K562 (cell line): Measurements from ENCODE around the gene VDAC1. TPM values are rescaled to one million over a fixed set of nuclear protein-coding genes. Genes with fewer than 3 reads are reported as not detected.

ENCODE experiments used
- ATAC-seq: fragments of 200-7000 bp; cut with Tn5 transposase; 3 replicates; pipeline ENCODE4 v1.9.1; 2020; ENCODE audit warnings: moderate library complexity
- BruUV-seq: library from RNA; stranded (reverse); fragments of 400-500 nt; replicated peaks from 2 replicates; lab custom pipeline; 2021; lab: Mats Ljungman, UMichigan
- CTCF ChIA-PET: fragments of 300-600 bp; formaldehyde crosslinking; extraction: SDS; loops from one replicate; lab custom pipeline; 2021; ENCODE audit warnings: low intra/inter-chr PET ratio; lab: Yijun Ruan, JAX
- POLR2A ChIA-PET: fragments of 300-600, 350-650 bp; sonication (Branson Sonifier 250); formaldehyde crosslinking; extraction: SDS; loops from one replicate; lab custom pipeline; 2021; ENCODE audit warnings: antibody characterized with exemption, inconsistent platforms; lab: Yijun Ruan, JAX
- DNase-seq, 4 experiments: peaks; one replicate each; pipeline versions ENCODE4 v3.0.0 to v3.0.0-alpha.2; 2011 to 2018; ENCODE audit warnings: low spot score in 3 of 4, mixed read lengths in 3 of 4; ENCODE audit errors: extremely low read depth in 1 of 4
- FAIRE-seq: peaks from 2 replicates; lab custom pipeline; 2011; peaks lifted over from hg19 to GRCh38; lab: Jason Lieb, UNC
- H2AFZ ChIP-seq: 2 replicates; pipeline ENCODE4 v1.6.0; 2011; ENCODE audit warnings: low read depth, low read length, control low read depth, inconsistent platforms
- H3K27ac ChIP-seq: fragments of 200-600 bp; 3 replicates; pipeline ENCODE4 v1.8.0; 2011; ENCODE audit warnings: low read depth, mild to moderate bottlenecking, control low read depth, inconsistent platforms, low read length, moderate library complexity, mixed read lengths; ENCODE audit errors: extremely low read depth
- H3K27me3 ChIP-seq, 2 experiments: fragments of 300-600 bp in 1 of 2; 2 replicates in 1 of 2; 3 replicates in 1 of 2; pipeline versions ENCODE4 v1.6.0 to v1.8.0; 2011; ENCODE audit warnings: inconsistent platforms in 2 of 2, low read length in 2 of 2, mild to moderate bottlenecking in 1 of 2, mixed read lengths in 1 of 2, moderate library complexity in 1 of 2; ENCODE audit not compliant: control insufficient read depth in 2 of 2, insufficient read depth in 2 of 2
- H3K36me3 ChIP-seq: fragments of 300-600 bp; 3 replicates; pipeline ENCODE4 v1.8.0; 2011; ENCODE audit warnings: mild to moderate bottlenecking, low read length, inconsistent platforms; ENCODE audit not compliant: control insufficient read depth, insufficient read depth
- H3K4me1 ChIP-seq, 2 experiments: fragments of 200-600 bp in 1 of 2; replicated peaks in 1 of 2; 2 replicates in 1 of 2; 3 replicates in 1 of 2; pipeline versions ENCODE4 v1.5.1 to v1.8.0; 2011; ENCODE audit warnings: inconsistent platforms in 2 of 2, low read length in 2 of 2, mild to moderate bottlenecking in 1 of 2, mixed read lengths in 1 of 2, moderate library complexity in 1 of 2; ENCODE audit not compliant: control insufficient read depth in 2 of 2, insufficient read depth in 2 of 2
- H3K4me2 ChIP-seq: 2 replicates; pipeline ENCODE4 v1.6.1; 2011; ENCODE audit warnings: low read length, control low read depth, inconsistent platforms, mixed read lengths; ENCODE audit not compliant: insufficient read depth
- H3K4me3 ChIP-seq: fragments of 200-600 bp; sonication (generic), shearing (Covaris generic); 2 replicates; pipeline ENCODE4 v1.5.1; 2016; ENCODE audit warnings: control low read depth, inconsistent platforms
- H3K79me2 ChIP-seq: fragments of 200-600 bp; 3 replicates; pipeline ENCODE4 v1.8.0; 2011; ENCODE audit warnings: low read length, inconsistent platforms; ENCODE audit not compliant: control insufficient read depth, insufficient read depth
- H3K9ac ChIP-seq, 2 experiments: 2 replicates each; pipeline versions ENCODE4 v1.6.0 to v1.6.1; 2011; ENCODE audit warnings: low read depth in 2 of 2, low read length in 2 of 2, control low read depth in 1 of 2, inconsistent platforms in 1 of 2, mild to moderate bottlenecking in 1 of 2, mixed read lengths in 1 of 2; ENCODE audit not compliant: insufficient read depth in 1 of 2
- H3K9me1 ChIP-seq: one replicate; pipeline ENCODE4 v1.6.0; 2011; ENCODE audit warnings: inconsistent platforms, mild to moderate bottlenecking, low read length, moderate library complexity; ENCODE audit not compliant: control insufficient read depth, insufficient read depth
- H3K9me3 ChIP-seq: replicated peaks from 2 replicates; pipeline ENCODE4 v1.5.1; 2011; ENCODE audit warnings: low read depth, low read length, inconsistent platforms; ENCODE audit not compliant: control insufficient read depth, insufficient read depth
- H4K20me1 ChIP-seq: replicated peaks from 2 replicates; pipeline ENCODE4 v1.6.1; 2011; ENCODE audit warnings: low read length, inconsistent platforms, mixed read lengths; ENCODE audit not compliant: control insufficient read depth, insufficient read depth
- AFF1 ChIP-seq, 2 experiments: fragments of 450-650 bp; IDR thresholded peaks; 2 replicates each; pipeline ENCODE4 v1.6.1; 2018; ENCODE audit warnings: mild to moderate bottlenecking in 2 of 2, low read depth in 1 of 2; ENCODE audit not compliant: partially characterized antibody in 2 of 2
- ARNT ChIP-seq, 2 experiments: fragments of 450-650 bp; IDR thresholded peaks; 2 replicates each; pipeline ENCODE4 v1.6.1; 2016; ENCODE audit warnings: mild to moderate bottlenecking in 1 of 2
- CHD2 ChIP-seq: IDR thresholded peaks from 2 replicates; pipeline ENCODE4 v1.6.1; 2011; ENCODE audit warnings: low read depth, low read length
- CXXC5 ChIP-seq: fragments of 250-450 bp; sonication (Bioruptor Pico); IDR thresholded peaks from 2 replicates; pipeline ENCODE4 v1.8.0; 2022; ENCODE audit warnings: inconsistent platforms, mild to moderate bottlenecking, moderate library complexity
- E2F1 ChIP-seq: sonication (generic); formaldehyde crosslinking; IDR thresholded peaks from 2 replicates; pipeline ENCODE4 v1.8.1; 2023; ENCODE audit warnings: mild to moderate bottlenecking, missing genetic modification reagents, moderate library complexity
- EHMT2 ChIP-seq: fragments of 450-650 bp; IDR thresholded peaks from 2 replicates; pipeline ENCODE4 v1.6.1; 2018; ENCODE audit warnings: antibody characterized with exemption
- EP400 ChIP-seq: fragments of 450-650 bp; IDR thresholded peaks from 2 replicates; pipeline ENCODE4 v1.6.1; 2017; ENCODE audit warnings: antibody characterized with exemption, mild to moderate bottlenecking, moderate library complexity
- GABPB1 ChIP-seq: sonication (generic); formaldehyde crosslinking; IDR thresholded peaks from 2 replicates; pipeline ENCODE4 v1.8.0; 2022; ENCODE audit warnings: mild to moderate bottlenecking, missing genetic modification reagents
- HDAC3 ChIP-seq: fragments of 450-650 bp; IDR thresholded peaks from 2 replicates; pipeline ENCODE4 v1.6.1; 2018; ENCODE audit warnings: borderline replicate concordance, mild to moderate bottlenecking, moderate library complexity; ENCODE audit not compliant: partially characterized antibody
- L3MBTL2 ChIP-seq: fragments of 450-650 bp; IDR thresholded peaks from 2 replicates; pipeline ENCODE4 v1.6.1; 2016; ENCODE audit warnings: mild to moderate bottlenecking, moderate library complexity
- NFRKB ChIP-seq: fragments of 450-650 bp; IDR thresholded peaks from 2 replicates; pipeline ENCODE4 v1.6.1; 2016; ENCODE audit warnings: low read depth
- PML ChIP-seq: IDR thresholded peaks from 2 replicates; pipeline ENCODE4 v1.6.1; 2012; ENCODE audit warnings: low read length, inconsistent platforms
- SPI1 ChIP-seq: IDR thresholded peaks from 2 replicates; pipeline ENCODE4 v1.6.1; 2011; ENCODE audit warnings: low read depth, low read length, control low read depth, borderline replicate concordance
- SREBF1 ChIP-seq: fragments of 150-350 bp; IDR thresholded peaks from 2 replicates; pipeline ENCODE4 v1.6.1; 2014; ENCODE audit warnings: antibody characterized with exemption, low read depth, low read length, borderline replicate concordance
- TBL1XR1 ChIP-seq, 2 experiments: IDR thresholded peaks; 2 replicates each; pipeline ENCODE4 v1.6.1; 2012; ENCODE audit warnings: improper control_type of control experiment in 2 of 2, low read length in 2 of 2, mild to moderate bottlenecking in 1 of 2
- ZKSCAN1 ChIP-seq: fragments of 150-350 bp; IDR thresholded peaks from 2 replicates; pipeline ENCODE4 v1.6.1; 2016; ENCODE audit warnings: low read depth, low read length
- ZNF583 ChIP-seq: fragments of 250-450 bp; sonication (Bioruptor Pico); IDR thresholded peaks from 2 replicates; pipeline ENCODE4 v1.4.0; 2020
- WGBS: fragments of 100-300 bp; shearing (Covaris generic); methylation state at CpG from one replicate; pipeline ENCODE4 v1.1.6; 2016; ENCODE audit warnings: low coverage, mixed read lengths; ENCODE audit not compliant: insufficient coverage; ENCODE audit errors: missing lambda C conversion rate; 5-methylcytosine and 5-hydroxymethylcytosine counted together
- in situ Hi-C: fragments of 300-500 bp; cut with MboI; formaldehyde crosslinking; loops from 4 replicates; pipeline ENCODE4 v1.15.0; 2018; ENCODE audit warnings: inconsistent platforms, mixed read lengths
- intact Hi-C: fragments of 100-400 bp; cut with micrococcal nuclease; formaldehyde crosslinking; loops from 2 replicates; pipeline ENCODE4 v1.14.2; 2022
- polyA plus RNA-seq, 8 experiments: library from polyadenylated mRNA; depleted of rRNA in 4 of 8; stranded (reverse) in 5 of 8; unstranded in 3 of 8; fragments of >200 nt; fragmentation: Nextera tagmentation in 2 of 8; fragmentation: Illumina TruSeq in 1 of 8; extraction: Ambion mirVana in 2 of 8; extraction: Trizol in 1 of 8; gene quantifications; 2 replicates each; pipeline versions ENCODE4 v1.2.1 to v1.2.3, GENCODE V29; 2011 to 2014; ENCODE audit warnings: inconsistent platforms in 1 of 8, missing spikeins in 1 of 8
- total RNA-seq, 7 experiments: library from RNA; depleted of rRNA in 6 of 7; stranded (reverse); fragments of >200 nt in 6 of 7; fragmentation: Illumina TruSeq in 2 of 7; extraction: Trizol in 2 of 7; gene quantifications; 2 replicates each; pipeline versions ENCODE4 v1.2.1 to v1.2.3, GENCODE V29; 2011 to 2021; ENCODE audit warnings: low replicate concordance in 1 of 7

The VDAC1 gene
- total and polyA plus RNA-seq, 9 of the 15 experiments (the other 6 are each of a cell fraction or from before 2014, with no cell fraction given) = 168 to 366 (median 293) TPM

GRCh38 chr5:133939668-133940067 lies 65.1 kb downstream of the VDAC1 start:
- WGBS = 30% methylated on average over 3 of the region's 3 CpGs
- BruUV-seq = no TSS peak
- Histone ChIP-seq H3K27ac (peak overlapping the region; percentile 68; the same call in 2 of the 3 replicates), H3K9ac (no peak overlapping the region), H3K9me3 (no peaks in the 10 kb centered on the region; the same call in 1 of the 2 replicates), H2AFZ (peak overlapping the region; percentile 68), H3K4me1 (peaks cover 32 to 59% of the 10 kb centered on the region in 2 experiments), H3K79me2 (no peaks in the 10 kb centered on the region), H3K27me3 (no peaks in the 10 kb centered on the region), H3K4me2 (no peak overlapping the region; the same call in none of the 2 replicates), H4K20me1 (0 out of 2 replicates have a peak, but pooled peaks cover 3% of the 10 kb centered on the region), H3K36me3 (no peaks in the 10 kb centered on the region), H3K9me1 (no peaks in the 10 kb centered on the region), H3K4me3 (no peak overlapping the region)
- POLR2A ChIA-PET = interaction anchor here (1.7 to 2.5 kb wide), 2 partner anchors 8 to 13 kb away, joined by 6 to 8 read pairs; no protein-coding TSS in a partner anchor
- CTCF ChIA-PET = no interaction called here
- peak; percentile 25 for ATAC-seq
- FAIRE-seq = peak; percentile 6
- DNase-seq = peak in 1 of 4 experiments; percentile 55
- in situ Hi-C loops = loop anchor here (5.0 to 10.0 kb wide), 2 partner anchors 177 to 515 kb away; no protein-coding TSS in a partner anchor
- intact Hi-C loops = loop anchor here (5.0 to 10.0 kb wide), 5 partner anchors 72 to 517 kb away; no protein-coding TSS in a partner anchor
- TF ChIP-seq GABPB1 (CRISPR knock-in tag) (no peak), NFRKB (no peak), SPI1 (0 out of 2 replicates have a peak, but pooled peaks have one; percentile 8), EHMT2 (0 out of 2 replicates have a peak, but pooled peaks have one; percentile 39), EP400 (no peak), ARNT (IDR thresholded peaks at IDR 0.05) (peak in 1 of 2 experiments; percentile 37; a peak in 1 of 4 replicates), ZKSCAN1 (no peak), CHD2 (peak; percentile 86), HDAC3 (peak; percentile 35), AFF1 (IDR thresholded peaks at IDR 0.05; ENCODE audit: low read depth in 1 of 2, partially characterized antibody in 2 of 2) (peak in 1 of 2 experiments; percentile 47), E2F1 (CRISPR knock-in tag) (no peak), SREBF1 (no peak), TBL1XR1 (IDR thresholded peaks at IDR 0.05; ENCODE audit: low read length in 2 of 2) (no peak), L3MBTL2 (peak; percentile 37), ZNF583 (CRISPR knock-in tag) (no peak), CXXC5 (CRISPR knock-in tag) (peak; percentile 51; the same call in 1 of the 2 replicates), PML (no peak)
